Stomach smooth muscle (tissue), 2 donors: Measurements from ENCODE around the gene ATOH8.
A peak's percentile ranks its signal among the peaks of the same experiment; 100 is the strongest.

Experiments
- H3K27ac ChIP-seq: one replicate; pipeline ENCODE4 v1.7.0; 2013; ENCODE audit warnings: mild to moderate bottlenecking, low read length, inconsistent platforms
- H3K27me3 ChIP-seq, 2 donors: one replicate each; pipeline ENCODE4 v1.7.0; 2013; ENCODE audit warnings: low read length in 2 of 2; ENCODE audit not compliant: insufficient read depth in 2 of 2, control insufficient read depth in 1 of 2
- H3K36me3 ChIP-seq, 2 donors: one replicate each; pipeline ENCODE4 v1.7.0; 2013; ENCODE audit warnings: low read length in 2 of 2; ENCODE audit not compliant: control insufficient read depth in 2 of 2, insufficient read depth in 2 of 2
- H3K4me1 ChIP-seq: one replicate; pipeline ENCODE4 v1.7.0; 2013; ENCODE audit warnings: low read length; ENCODE audit not compliant: control insufficient read depth, insufficient read depth
- H3K4me3 ChIP-seq, 2 donors: one replicate each; pipeline ENCODE4 v1.7.0; 2013; ENCODE audit warnings: low read length in 2 of 2
- H3K9ac ChIP-seq, 2 donors: one replicate each; pipeline ENCODE4 v1.7.0; 2013; ENCODE audit warnings: low read length in 2 of 2, mild to moderate bottlenecking in 1 of 2
- H3K9me3 ChIP-seq, 2 donors: one replicate each; pipeline ENCODE4 v1.7.0; 2013; ENCODE audit warnings: low read length in 2 of 2; ENCODE audit not compliant: control insufficient read depth in 2 of 2
- donor health status: healthy.
- donor health status: Pancreatic carcinoma.

Gene ATOH8

DNA sequence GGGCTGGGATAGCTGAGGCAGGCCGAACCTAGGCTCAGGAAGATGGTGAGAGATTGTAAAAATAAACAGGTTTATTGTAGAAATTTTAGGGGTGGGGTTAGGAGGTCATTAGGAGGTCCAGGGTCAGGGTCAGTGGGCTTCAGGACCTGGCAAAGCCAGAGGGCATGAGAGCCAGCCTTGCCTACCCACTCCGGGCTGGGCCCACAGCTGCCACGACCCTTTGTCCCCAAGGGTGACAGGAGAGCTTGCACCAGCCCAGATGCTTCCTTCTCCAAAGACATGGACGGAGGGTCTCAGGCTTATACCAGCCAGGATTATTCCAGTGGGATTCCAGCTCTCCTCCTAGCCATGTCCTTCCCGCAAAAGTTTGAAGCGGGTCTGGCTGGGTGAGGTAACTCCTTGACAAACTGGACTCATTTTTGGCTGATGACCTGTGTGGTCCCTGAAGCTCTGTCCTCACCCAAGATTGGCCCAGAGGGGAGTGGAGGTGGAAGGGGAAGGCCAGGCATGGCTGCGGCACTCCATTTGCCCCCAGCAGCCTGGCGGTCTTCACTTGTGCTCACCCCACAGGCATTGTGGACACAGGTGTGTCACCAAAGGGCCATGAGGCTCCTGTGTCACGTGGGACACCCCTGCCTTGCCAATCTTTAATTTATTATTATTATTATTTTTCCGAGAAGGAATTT lies 23.8 kb upstream of the ATOH8 start:
- no peak overlapping the region for H3K9ac ChIP-seq
- H3K27ac ChIP-seq: no peak overlapping the region
- no peaks in the 10 kb centered on the region for H3K36me3 ChIP-seq
- H3K4me3 ChIP-seq: no peak overlapping the region
- H3K27me3 ChIP-seq: no peaks in the 10 kb centered on the region
- no peaks in the 10 kb centered on the region for H3K9me3 ChIP-seq
- H3K4me1 ChIP-seq: peaks cover 11% of the 10 kb centered on the region

DNA sequence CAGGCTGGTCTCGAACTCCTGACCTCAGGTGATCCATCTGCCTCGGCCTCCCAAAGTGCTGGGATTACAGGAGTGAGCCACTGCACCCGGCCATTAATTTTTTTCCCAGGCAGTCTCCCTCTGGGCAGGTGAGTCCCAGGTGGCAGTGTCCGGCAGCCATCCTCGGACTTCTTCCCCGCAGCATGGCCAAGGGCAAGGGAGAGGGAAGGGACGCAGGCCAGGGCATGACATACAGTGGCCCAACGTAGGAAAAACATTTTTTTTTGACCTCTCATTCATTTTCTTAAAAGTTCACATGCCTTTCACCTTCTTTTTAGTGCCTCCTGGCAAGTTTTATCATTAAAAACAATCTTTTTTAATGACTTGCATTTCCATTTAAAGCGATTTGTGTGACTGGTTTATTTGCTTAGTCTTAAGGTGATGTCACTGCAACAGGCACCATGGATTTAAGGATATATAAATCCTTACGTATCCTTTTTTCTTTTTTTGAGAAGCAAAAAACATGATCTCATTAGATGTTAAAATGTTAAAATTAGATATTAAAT lies 23.0 kb upstream of the ATOH8 start:
- no peak overlapping the region for H3K4me3 ChIP-seq
- peaks cover 11% of the 10 kb centered on the region for H3K4me1 ChIP-seq
- no peak overlapping the region for H3K9ac ChIP-seq
- H3K9me3 ChIP-seq: no peaks in the 10 kb centered on the region
- no peak overlapping the region for H3K27ac ChIP-seq
- no peaks in the 10 kb centered on the region for H3K36me3 ChIP-seq
- no peaks in the 10 kb centered on the region for H3K27me3 ChIP-seq

DNA sequence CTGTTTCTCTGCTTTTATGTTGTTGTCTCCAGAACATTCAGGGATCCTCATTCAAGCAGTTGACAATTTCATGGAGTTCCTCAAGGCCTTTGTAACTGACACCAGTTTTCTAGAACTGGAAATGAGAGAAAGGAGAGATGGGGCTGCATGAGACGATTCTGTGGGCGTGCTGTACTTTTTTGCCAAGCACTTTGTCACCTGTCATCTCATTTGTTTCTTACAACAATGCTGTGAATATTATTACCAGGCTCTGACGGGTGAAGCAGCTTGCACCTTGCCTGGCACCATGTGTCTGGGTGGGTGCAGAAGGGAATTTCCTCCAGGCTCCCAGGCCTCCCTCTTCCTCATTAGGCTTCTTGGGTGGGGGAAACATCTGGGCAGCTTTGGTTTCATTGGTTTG lies 22.2 kb upstream of the ATOH8 start:
- Histone ChIP-seq H3K4me3 (no peak overlapping the region), H3K36me3 (no peaks in the 10 kb centered on the region), H3K4me1 (peaks cover 11% of the 10 kb centered on the region), H3K9me3 (no peaks in the 10 kb centered on the region), H3K9ac (no peak overlapping the region), H3K27ac (no peak overlapping the region), H3K27me3 (no peaks in the 10 kb centered on the region)

DNA sequence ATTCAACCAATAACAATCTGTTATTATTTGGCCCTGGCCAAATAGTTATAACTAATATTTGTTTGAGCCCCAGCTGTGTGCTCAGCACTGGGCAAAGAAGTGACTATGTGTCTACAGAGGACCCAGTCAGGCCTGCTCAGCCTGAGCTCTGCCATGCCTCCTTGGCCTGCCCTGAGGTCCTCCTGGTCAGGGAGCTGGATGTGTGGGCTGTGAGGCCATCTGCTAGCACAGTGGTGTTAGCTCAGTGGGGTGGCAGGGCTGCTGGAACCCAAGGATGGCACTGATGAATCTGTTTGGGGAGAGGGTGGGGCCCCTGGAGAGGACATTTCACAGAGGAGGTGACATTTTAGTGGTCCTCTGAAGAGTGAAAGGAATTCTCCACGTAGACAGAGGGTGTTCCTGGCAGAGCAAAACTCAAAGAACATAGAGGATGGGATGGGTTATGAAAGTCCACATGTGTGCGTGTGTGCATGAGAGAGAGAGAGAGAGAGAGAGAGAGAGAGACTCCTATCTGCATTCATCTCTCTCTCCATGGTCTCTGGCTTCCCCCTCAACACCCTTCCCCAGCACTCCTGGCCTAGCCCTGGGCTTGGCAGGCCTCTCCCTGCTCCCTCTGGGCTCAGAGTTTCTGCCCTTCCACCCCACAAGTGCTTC lies 21.2 kb upstream of the ATOH8 start:
- peaks cover 21% of the 10 kb centered on the region for H3K4me1 ChIP-seq
- H3K27ac ChIP-seq: no peak overlapping the region
- H3K9ac ChIP-seq: no peak overlapping the region
- H3K36me3 ChIP-seq: no peaks in the 10 kb centered on the region
- H3K27me3 ChIP-seq: no peaks in the 10 kb centered on the region
- no peak overlapping the region for H3K4me3 ChIP-seq
- H3K9me3 ChIP-seq: no peaks in the 10 kb centered on the region

DNA sequence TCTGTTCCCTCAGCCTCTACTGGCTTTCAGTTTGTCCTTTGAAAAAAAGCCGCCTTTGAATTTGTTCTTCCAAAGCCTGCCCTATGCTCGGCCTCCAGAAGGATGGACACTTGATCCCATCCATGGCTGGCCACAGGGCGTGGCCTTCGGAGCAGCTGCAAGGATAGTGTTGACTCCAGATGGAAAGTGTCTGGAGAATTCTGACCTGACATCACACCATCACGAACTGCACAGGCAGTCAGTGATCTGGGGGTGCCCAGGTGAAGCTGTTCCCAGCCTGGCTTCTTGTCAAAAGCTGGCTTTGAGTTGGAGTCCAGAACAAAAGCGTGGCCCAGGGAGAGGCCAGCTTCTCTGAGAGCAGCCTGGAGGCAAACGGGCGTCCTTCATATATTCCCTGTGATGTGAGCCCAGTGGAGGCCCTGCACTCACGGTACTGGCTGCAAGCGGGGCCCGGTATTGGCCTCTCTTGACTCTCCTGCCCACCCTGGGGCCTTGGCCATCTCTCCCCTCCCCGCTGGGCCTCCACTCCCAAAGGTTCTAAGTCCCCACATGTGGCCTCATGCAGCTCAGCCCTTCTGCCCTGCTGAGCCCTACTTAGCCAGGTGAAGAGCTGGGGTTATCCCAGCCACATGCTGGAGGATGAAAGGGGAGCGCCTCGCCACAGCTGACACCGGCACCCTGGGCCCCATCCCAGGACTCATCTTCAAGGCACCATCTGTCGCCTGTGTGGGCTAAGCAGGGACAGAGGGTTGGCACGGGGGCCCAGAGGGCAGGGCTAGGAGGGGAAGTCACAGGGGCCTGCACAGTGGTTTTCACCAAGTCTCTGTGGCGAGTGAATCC lies 20.4 kb upstream of the ATOH8 start:
- no peaks in the 10 kb centered on the region for H3K9me3 ChIP-seq
- no peak overlapping the region for H3K9ac ChIP-seq
- H3K27me3 ChIP-seq: no peaks in the 10 kb centered on the region
- H3K27ac ChIP-seq: no peak overlapping the region
- H3K36me3 ChIP-seq: no peaks in the 10 kb centered on the region
- H3K4me1 ChIP-seq: peaks cover 28% of the 10 kb centered on the region
- H3K4me3 ChIP-seq: no peak overlapping the region

DNA sequence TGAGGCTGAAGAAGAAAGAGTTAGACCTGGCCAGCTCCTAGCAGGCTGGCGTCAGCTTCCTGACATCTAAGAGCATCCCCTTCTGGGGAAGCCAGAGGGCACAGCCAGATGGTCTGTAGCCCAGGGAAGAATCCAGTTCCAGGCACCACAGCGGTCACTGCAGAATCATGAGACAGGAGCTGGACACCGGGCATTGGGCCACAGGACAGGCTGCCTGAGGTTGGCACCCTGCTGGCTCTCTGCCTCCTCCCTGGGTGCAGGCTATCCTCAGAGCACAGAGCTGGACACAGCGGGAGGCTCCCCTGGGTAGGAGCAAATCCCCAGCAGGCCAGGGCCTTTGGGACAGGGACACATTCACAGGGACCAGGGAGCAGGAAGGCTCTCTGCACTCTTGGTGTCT lies 19.8 kb upstream of the ATOH8 start:
- H3K4me3 ChIP-seq: no peak overlapping the region
- H3K27me3 ChIP-seq: no peaks in the 10 kb centered on the region
- H3K4me1 ChIP-seq: peaks cover 22% of the 10 kb centered on the region
- H3K36me3 ChIP-seq: no peaks in the 10 kb centered on the region
- H3K9me3 ChIP-seq: no peaks in the 10 kb centered on the region
- H3K9ac ChIP-seq: no peak overlapping the region
- no peak overlapping the region for H3K27ac ChIP-seq

DNA sequence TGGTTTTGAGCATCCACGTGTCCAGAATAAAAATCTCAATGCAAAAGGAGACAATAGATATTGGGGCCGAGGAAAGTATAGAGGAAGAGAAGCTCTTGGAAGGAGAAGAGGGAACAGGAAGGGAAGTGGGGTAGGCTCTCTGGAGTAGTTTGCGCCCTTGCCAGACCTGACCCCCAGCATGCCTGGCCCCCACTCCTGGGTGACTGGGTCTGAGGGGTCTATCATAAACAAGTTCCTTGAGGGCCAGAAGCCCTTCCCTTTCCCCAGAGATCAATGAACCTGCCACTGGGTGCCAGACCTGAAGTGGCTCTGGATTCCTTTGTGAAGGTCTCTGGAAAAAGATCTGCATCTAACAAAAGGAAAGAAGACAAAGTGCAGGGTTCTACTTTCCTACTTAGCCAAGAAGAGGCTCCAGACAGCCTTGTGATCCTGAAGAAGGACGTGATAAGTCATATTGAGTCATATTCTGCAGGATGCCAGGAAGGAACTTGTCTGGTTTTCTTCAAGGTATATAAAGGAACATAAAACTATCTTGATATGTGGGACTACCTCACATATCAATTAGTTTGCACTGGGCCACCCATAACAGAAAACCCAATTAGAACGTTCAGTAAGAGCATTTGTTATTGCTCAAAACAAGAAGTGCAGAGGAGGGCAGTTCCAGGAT lies 18.7 kb upstream of the ATOH8 start:
- Histone ChIP-seq H3K4me3 (no peak overlapping the region), H3K27ac (no peak overlapping the region), H3K4me1 (peaks cover 20% of the 10 kb centered on the region)

DNA sequence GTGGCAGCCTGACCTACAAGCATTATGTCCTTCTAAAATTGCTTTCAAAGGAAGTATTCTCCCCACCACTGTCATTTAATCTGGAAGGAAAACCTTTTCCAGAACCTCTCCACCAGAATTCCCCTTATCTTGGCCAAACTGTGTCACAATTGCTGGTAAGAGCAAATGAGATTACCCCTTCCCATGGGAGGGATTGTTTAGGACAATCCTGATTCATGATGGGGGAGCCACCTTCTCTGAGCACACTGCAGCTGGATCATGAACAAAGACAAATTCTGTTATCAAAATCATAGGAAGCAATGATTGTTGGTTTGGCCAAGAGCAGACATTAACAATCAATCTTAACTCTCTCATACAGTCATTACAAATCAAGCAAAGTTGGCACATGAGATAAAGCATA lies 18.1 kb upstream of the ATOH8 start:
- Histone ChIP-seq H3K9me3 (no peaks in the 10 kb centered on the region), H3K4me1 (peaks cover 21% of the 10 kb centered on the region), H3K36me3 (no peaks in the 10 kb centered on the region), H3K27ac (no peak overlapping the region), H3K27me3 (no peaks in the 10 kb centered on the region), H3K9ac (no peak overlapping the region), H3K4me3 (no peak overlapping the region)

More for the DNA sequence above, 18.7 kb upstream of the ATOH8 start:
- H3K27me3 ChIP-seq: no peaks in the 10 kb centered on the region
- H3K9ac ChIP-seq: no peak overlapping the region
- no peaks in the 10 kb centered on the region for H3K36me3 ChIP-seq
- no peaks in the 10 kb centered on the region for H3K9me3 ChIP-seq

DNA sequence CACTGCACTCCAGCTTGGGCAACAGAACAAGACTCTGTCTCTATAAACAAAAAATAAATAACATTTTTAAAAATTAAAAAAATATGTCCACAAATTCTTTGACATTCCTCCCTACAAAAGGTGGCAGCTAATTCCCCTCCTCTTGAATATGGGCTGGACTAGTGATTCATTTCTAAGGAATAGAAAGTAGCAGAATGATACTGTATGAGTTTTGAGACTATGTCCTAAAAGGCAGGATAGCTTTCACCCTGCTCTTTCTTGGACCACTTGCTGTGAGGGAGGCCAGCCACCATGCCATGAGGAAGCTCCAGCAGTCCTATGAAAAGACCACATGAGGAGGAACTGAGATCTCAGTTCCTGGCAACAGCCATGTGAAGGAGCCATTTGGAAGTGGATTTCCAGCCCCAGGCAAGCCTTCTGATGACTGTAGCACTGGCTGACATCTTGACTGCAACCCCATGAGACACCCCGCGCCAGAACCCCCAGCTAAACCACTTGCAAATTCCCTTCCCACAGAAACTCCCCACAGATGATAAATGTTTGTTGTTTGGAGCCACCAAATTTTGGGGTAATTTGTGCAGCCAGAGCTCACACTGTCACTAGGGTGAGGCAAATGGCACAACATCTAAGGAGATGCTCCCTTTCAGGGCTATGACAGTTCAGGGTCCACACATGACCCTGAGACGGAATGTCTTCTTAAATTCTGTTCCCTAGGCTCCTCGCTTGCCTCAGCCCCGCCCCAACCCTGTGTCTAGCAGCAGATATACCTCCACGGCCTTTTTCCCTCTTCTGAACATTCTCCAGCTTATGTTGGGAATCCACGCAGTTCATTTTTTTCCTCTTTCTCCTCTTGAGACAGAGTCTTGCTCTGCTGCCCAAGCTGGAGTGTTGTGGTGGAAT lies 17.1 kb upstream of the ATOH8 start:
- Histone ChIP-seq H3K4me1 (peaks cover 31% of the 10 kb centered on the region), H3K9ac (no peak overlapping the region), H3K27me3 (no peaks in the 10 kb centered on the region), H3K9me3 (no peaks in the 10 kb centered on the region), H3K36me3 (no peaks in the 10 kb centered on the region), H3K4me3 (no peak overlapping the region), H3K27ac (peak overlapping the region; percentile 80)
